Neural cell (in vitro differentiated cells): ENCODE measurements around the gene HS1BP3. TPM values are rescaled to one million over a fixed set of nuclear protein-coding genes. Genes with fewer than 3 reads are reported as not detected.

Experiments used
- H2AFZ ChIP-seq: fragments of 200-600, 300-800 bp; sonication (generic), shearing (Covaris generic); 2 replicates; pipeline ENCODE4 v1.6.0; 2014; ENCODE audit warnings: low read depth, mild to moderate bottlenecking, antibody characterized with exemption, low read length, moderate library complexity
- H3F3A ChIP-seq: fragments of 200-600 bp; shearing (Covaris generic); 2 replicates; pipeline ENCODE4 v1.6.1; 2016; ENCODE audit warnings: mild to moderate bottlenecking, moderate library complexity, mixed read lengths, antibody characterized with exemption, low read length; ENCODE audit not compliant: insufficient read depth, poor library complexity, severe bottlenecking
- H3K27ac ChIP-seq: fragments of 200-600, 300-800 bp; sonication (generic), shearing (Covaris generic); 2 replicates; pipeline ENCODE4 v1.5.1; 2014; ENCODE audit warnings: mild to moderate bottlenecking, low read length, moderate library complexity
- H3K27me3 ChIP-seq: fragments of 300-800, 200-600 bp; sonication (generic), shearing (Covaris generic); 2 replicates; pipeline ENCODE4 v1.6.0; 2014; ENCODE audit warnings: mild to moderate bottlenecking, low read depth, low read length, moderate library complexity; ENCODE audit not compliant: insufficient read depth
- H3K36me3 ChIP-seq: fragments of 300-800, 200-600 bp; sonication (generic), shearing (Covaris generic); 2 replicates; pipeline ENCODE4 v1.5.1; 2014; ENCODE audit warnings: mild to moderate bottlenecking, antibody characterized with exemption, low read length, moderate library complexity; ENCODE audit not compliant: insufficient read depth
- H3K4me2 ChIP-seq: fragments of 300-800, 200-600 bp; sonication (generic), shearing (Covaris generic); 2 replicates; pipeline ENCODE4 v1.6.0; 2014; ENCODE audit warnings: mild to moderate bottlenecking, low read length
- H3K4me3 ChIP-seq: fragments of 300-800, 200-600 bp; sonication (generic), shearing (Covaris generic); 2 replicates; pipeline ENCODE4 v1.5.1; 2014; ENCODE audit warnings: mild to moderate bottlenecking, low read length, moderate library complexity
- H3K79me2 ChIP-seq: fragments of 200-600 bp; shearing (Covaris generic); replicated peaks from 2 replicates; pipeline ENCODE4 v1.6.0; 2014; ENCODE audit warnings: mild to moderate bottlenecking, low read length, moderate library complexity; ENCODE audit not compliant: insufficient read depth
- H3K9ac ChIP-seq: fragments of 300-800, 200-600 bp; sonication (generic), shearing (Covaris generic); 2 replicates; pipeline ENCODE4 v1.6.1; 2016; ENCODE audit warnings: mild to moderate bottlenecking, low read length, mixed read lengths
- H3K9me2 ChIP-seq: fragments of 200-600 bp; shearing (Covaris generic); 2 replicates; pipeline ENCODE4 v1.6.1; 2016; ENCODE audit warnings: mild to moderate bottlenecking, low read length, mixed read lengths; ENCODE audit not compliant: insufficient read depth
- H3K9me3 ChIP-seq: fragments of 200-600, 300-800 bp; sonication (generic), shearing (Covaris generic); 2 replicates; pipeline ENCODE4 v1.6.1; 2016; ENCODE audit warnings: mild to moderate bottlenecking, mixed run types, low read length, moderate library complexity, mixed read lengths
- H4K20me1 ChIP-seq: fragments of 200-600 bp; shearing (Covaris generic); 2 replicates; pipeline ENCODE4 v1.6.1; 2016; ENCODE audit warnings: mild to moderate bottlenecking, mixed run types; ENCODE audit not compliant: insufficient read depth
- EP300 ChIP-seq: fragments of 450-650 bp; conservative IDR thresholded peaks from 2 replicates; pipeline ENCODE4 v1.6.1; 2014; ENCODE audit warnings: antibody characterized with exemption, mild to moderate bottlenecking, moderate library complexity; ENCODE audit not compliant: poor library complexity, severe bottlenecking
- EZH2 ChIP-seq: fragments of 200-600, 300-800 bp; shearing (Covaris generic), sonication (generic); IDR thresholded peaks from 2 replicates; pipeline ENCODE4 v1.6.1; 2014; ENCODE audit warnings: antibody characterized with exemption, low read length, borderline replicate concordance, mild to moderate bottlenecking; ENCODE audit not compliant: insufficient read depth, poor library complexity, severe bottlenecking
- MXI1 ChIP-seq: fragments of 450-650 bp; conservative IDR thresholded peaks from 2 replicates; pipeline ENCODE4 v1.6.1; 2014; ENCODE audit warnings: antibody characterized with exemption, mild to moderate bottlenecking; ENCODE audit not compliant: poor library complexity, severe bottlenecking
- POLR2AphosphoS5 ChIP-seq: IDR thresholded peaks from 2 replicates; pipeline ENCODE4 v1.6.1; 2012
- RAD21 ChIP-seq: fragments of 450-650 bp; conservative IDR thresholded peaks from 2 replicates; pipeline ENCODE4 v1.6.1; 2014; ENCODE audit warnings: antibody characterized with exemption, mild to moderate bottlenecking, moderate library complexity
- SMC3 ChIP-seq: fragments of 450-650 bp; conservative IDR thresholded peaks from 2 replicates; pipeline ENCODE4 v1.6.1; 2014; ENCODE audit warnings: antibody characterized with exemption, mild to moderate bottlenecking, moderate library complexity; ENCODE audit not compliant: poor library complexity
- TAF1 ChIP-seq: IDR thresholded peaks from 2 replicates; pipeline ENCODE4 v1.6.1; 2012; ENCODE audit warnings: low read depth
- polyA plus RNA-seq: library from polyadenylated mRNA; depleted of rRNA; stranded (reverse); fragments of >200 nt; gene quantifications from 2 replicates; pipeline ENCODE4 v1.2.3, GENCODE V29; 2014
- TF ChIP-seq, protein P1 (sequence below): fragments of 450-650 bp; IDR thresholded peaks from 2 replicates; pipeline ENCODE4 v1.5.1; 2014; ENCODE audit warnings: antibody characterized with exemption, mild to moderate bottlenecking, moderate library complexity; ENCODE audit not compliant: poor library complexity, severe bottlenecking
- TF ChIP-seq, protein P2 (sequence below): IDR thresholded peaks from 2 replicates; pipeline ENCODE4 v1.6.1; 2012; ENCODE audit warnings: borderline replicate concordance

The HS1BP3 gene
- polyA plus RNA-seq, 1 donor from 2014 or later = 8.9 TPM

DNA sequence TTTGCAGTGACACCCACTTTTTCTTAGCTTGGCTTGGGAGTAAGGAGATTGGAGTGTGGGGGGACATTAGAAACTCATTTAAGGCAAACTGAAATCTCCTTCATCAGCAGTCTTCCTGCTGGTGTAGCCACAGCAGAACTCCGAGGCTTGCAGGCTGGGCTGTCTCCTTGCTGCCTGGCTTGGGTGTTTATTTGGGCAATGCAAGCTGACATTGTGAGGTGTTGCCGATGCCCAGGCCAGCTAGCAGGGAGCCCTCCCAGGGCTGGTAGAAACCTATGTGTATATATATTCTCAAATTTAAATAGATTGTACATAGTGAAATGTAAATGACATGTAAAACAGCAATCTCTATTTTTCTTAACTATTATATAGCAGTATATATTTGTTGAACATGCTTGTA is 27.9 kb upstream of the HS1BP3 start:
- H4K20me1 ChIP-seq = no peaks in the 10 kb centered on the region
- no peaks in the 10 kb centered on the region for H3K36me3 ChIP-seq
- no peak overlapping the region for H3K9ac ChIP-seq
- H2AFZ ChIP-seq = no peak overlapping the region
- no peak overlapping the region for H3K4me2 ChIP-seq
- no peak overlapping the region for H3K4me3 ChIP-seq
- H3K27me3 ChIP-seq = peaks cover 4% of the 10 kb centered on the region
- no peaks in the 10 kb centered on the region for H3K9me3 ChIP-seq
- H3K9me2 ChIP-seq = no peaks in the 10 kb centered on the region
- TF ChIP-seq, protein P1, sequence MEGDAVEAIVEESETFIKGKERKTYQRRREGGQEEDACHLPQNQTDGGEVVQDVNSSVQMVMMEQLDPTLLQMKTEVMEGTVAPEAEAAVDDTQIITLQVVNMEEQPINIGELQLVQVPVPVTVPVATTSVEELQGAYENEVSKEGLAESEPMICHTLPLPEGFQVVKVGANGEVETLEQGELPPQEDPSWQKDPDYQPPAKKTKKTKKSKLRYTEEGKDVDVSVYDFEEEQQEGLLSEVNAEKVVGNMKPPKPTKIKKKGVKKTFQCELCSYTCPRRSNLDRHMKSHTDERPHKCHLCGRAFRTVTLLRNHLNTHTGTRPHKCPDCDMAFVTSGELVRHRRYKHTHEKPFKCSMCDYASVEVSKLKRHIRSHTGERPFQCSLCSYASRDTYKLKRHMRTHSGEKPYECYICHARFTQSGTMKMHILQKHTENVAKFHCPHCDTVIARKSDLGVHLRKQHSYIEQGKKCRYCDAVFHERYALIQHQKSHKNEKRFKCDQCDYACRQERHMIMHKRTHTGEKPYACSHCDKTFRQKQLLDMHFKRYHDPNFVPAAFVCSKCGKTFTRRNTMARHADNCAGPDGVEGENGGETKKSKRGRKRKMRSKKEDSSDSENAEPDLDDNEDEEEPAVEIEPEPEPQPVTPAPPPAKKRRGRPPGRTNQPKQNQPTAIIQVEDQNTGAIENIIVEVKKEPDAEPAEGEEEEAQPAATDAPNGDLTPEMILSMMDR = no peak
- TF ChIP-seq TAF1 (no peak), POLR2AphosphoS5 (no peak), RAD21 (no peak), EZH2 (no peak), SMC3 (no peak), MXI1 (no peak), EP300 (no peak)
- TF ChIP-seq, protein P2, sequence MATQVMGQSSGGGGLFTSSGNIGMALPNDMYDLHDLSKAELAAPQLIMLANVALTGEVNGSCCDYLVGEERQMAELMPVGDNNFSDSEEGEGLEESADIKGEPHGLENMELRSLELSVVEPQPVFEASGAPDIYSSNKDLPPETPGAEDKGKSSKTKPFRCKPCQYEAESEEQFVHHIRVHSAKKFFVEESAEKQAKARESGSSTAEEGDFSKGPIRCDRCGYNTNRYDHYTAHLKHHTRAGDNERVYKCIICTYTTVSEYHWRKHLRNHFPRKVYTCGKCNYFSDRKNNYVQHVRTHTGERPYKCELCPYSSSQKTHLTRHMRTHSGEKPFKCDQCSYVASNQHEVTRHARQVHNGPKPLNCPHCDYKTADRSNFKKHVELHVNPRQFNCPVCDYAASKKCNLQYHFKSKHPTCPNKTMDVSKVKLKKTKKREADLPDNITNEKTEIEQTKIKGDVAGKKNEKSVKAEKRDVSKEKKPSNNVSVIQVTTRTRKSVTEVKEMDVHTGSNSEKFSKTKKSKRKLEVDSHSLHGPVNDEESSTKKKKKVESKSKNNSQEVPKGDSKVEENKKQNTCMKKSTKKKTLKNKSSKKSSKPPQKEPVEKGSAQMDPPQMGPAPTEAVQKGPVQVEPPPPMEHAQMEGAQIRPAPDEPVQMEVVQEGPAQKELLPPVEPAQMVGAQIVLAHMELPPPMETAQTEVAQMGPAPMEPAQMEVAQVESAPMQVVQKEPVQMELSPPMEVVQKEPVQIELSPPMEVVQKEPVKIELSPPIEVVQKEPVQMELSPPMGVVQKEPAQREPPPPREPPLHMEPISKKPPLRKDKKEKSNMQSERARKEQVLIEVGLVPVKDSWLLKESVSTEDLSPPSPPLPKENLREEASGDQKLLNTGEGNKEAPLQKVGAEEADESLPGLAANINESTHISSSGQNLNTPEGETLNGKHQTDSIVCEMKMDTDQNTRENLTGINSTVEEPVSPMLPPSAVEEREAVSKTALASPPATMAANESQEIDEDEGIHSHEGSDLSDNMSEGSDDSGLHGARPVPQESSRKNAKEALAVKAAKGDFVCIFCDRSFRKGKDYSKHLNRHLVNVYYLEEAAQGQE = no peak
- no peaks in the 10 kb centered on the region for H3K79me2 ChIP-seq
- H3K27ac ChIP-seq = no peak overlapping the region
- H3F3A ChIP-seq = no peaks in the 10 kb centered on the region

DNA sequence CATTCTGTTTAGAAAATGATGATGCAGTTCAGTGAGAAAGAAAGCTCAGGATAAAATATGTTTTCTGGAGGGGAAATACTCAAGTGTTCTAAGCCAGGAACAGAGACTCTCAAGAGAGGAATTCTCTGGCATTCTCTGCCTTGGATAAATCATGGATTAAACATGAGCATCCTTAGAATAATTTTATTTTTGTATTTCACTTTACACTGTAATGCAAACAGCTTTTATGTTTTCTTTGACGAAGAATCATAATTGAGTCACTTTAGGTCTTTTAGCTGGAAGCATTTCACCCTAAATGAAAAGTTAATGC is 27.1 kb upstream of the HS1BP3 start:
- Histone ChIP-seq H3K4me3 (no peak overlapping the region), H2AFZ (no peak overlapping the region), H3F3A (no peaks in the 10 kb centered on the region), H4K20me1 (no peaks in the 10 kb centered on the region), H3K36me3 (no peaks in the 10 kb centered on the region), H3K4me2 (no peak overlapping the region), H3K27me3 (peaks cover 11% of the 10 kb centered on the region), H3K9me3 (no peaks in the 10 kb centered on the region), H3K9me2 (no peaks in the 10 kb centered on the region), H3K9ac (no peak overlapping the region), H3K79me2 (no peaks in the 10 kb centered on the region), H3K27ac (no peak overlapping the region)
- TF ChIP-seq SMC3 (no peak), EZH2 (no peak), TAF1 (no peak), POLR2AphosphoS5 (no peak), RAD21 (no peak), MXI1 (no peak)
- TF ChIP-seq, protein P1 = no peak
